ENCODE measurements around the gene GRM1.

GRM1 gene

GRCh38 chr6:146367061-146367460 lies 338.2 kb downstream of the GRM1 start:
- no peak for DNase-seq (ENCODE audit: low read depth in 2 of 2)

GRCh38 chr6:146369866-146370265 lies 341.0 kb downstream of the GRM1 start:
- DNase-seq (ENCODE audit: low read depth in 2 of 2) = no peak

- no peak for DNase-seq (ENCODE audit: low read depth in 2 of 2)
Observed at GRCh38 chr6:146381486-146381885, 352.6 kb downstream of the GRM1 start.

- no peak for DNase-seq (ENCODE audit: low read depth in 2 of 2)
Observed at GRCh38 chr6:146388736-146389364, 360.0 kb downstream of the GRM1 start.

- DNase-seq (ENCODE audit: low read depth in 2 of 2) = no peak
Observed at GRCh38 chr6:146389740-146390139, 360.9 kb downstream of the GRM1 start.

- no peak for DNase-seq (ENCODE audit: low read depth in 2 of 2)
Observed at GRCh38 chr6:146397638-146398037, 368.8 kb downstream of the GRM1 start.

- DNase-seq (ENCODE audit: low read depth in 2 of 2) = no peak
Observed at GRCh38 chr6:146402476-146402875, 373.6 kb downstream of the GRM1 start.

GRCh38 chr6:146408583-146408982 lies 379.7 kb downstream of the GRM1 start:
- DNase-seq (ENCODE audit: low read depth in 2 of 2) = no peak

- no peak for DNase-seq (ENCODE audit: low read depth in 2 of 2)
Observed at GRCh38 chr6:146410851-146411595, 382.2 kb downstream of the GRM1 start.

GRCh38 chr6:146419576-146419975 lies 390.7 kb downstream of the GRM1 start:
- DNase-seq (ENCODE audit: low read depth in 2 of 2) = no peak

GRCh38 chr6:146420255-146420654 lies 391.4 kb downstream of the GRM1 start:
- no peak for DNase-seq (ENCODE audit: low read depth in 2 of 2)

- no peak for DNase-seq (ENCODE audit: low read depth in 2 of 2)
Observed at GRCh38 chr6:146422789-146423375, 394.0 kb downstream of the GRM1 start.

GRCh38 chr6:146423452-146423851 lies 394.6 kb downstream of the GRM1 start:
- no peak for DNase-seq (ENCODE audit: low read depth in 2 of 2)

- DNase-seq (ENCODE audit: low read depth in 2 of 2) = no peak
Observed at GRCh38 chr6:146426516-146426915, 397.7 kb downstream of the GRM1 start.

- no peak for DNase-seq (ENCODE audit: low read depth in 2 of 2)
Observed at GRCh38 chr6:146429831-146430230, 401.0 kb downstream of the GRM1 start.

GRCh38 chr6:146433881-146434731 lies 405.2 kb downstream of the GRM1 start:
- DNase-seq (ENCODE audit: low read depth in 2 of 2) = no peak

GRCh38 chr6:146434732-146435390 lies 406.0 kb downstream of the GRM1 start:
- no peak for DNase-seq (ENCODE audit: low read depth in 2 of 2)

- DNase-seq (ENCODE audit: low read depth in 2 of 2) = no peak
Observed at GRCh38 chr6:146441907-146442306, 413.0 kb downstream of the GRM1 start.

- DNase-seq (ENCODE audit: low read depth in 2 of 2) = no peak
Observed at GRCh38 chr6:146444189-146444588, 415.3 kb downstream of the GRM1 start.

GRCh38 chr6:146445233-146445632 lies 416.4 kb downstream of the GRM1 start:
- no peak for DNase-seq (ENCODE audit: low read depth in 2 of 2)

GRCh38 chr6:146456886-146457285 lies 428.0 kb downstream of the GRM1 start:
- DNase-seq (ENCODE audit: low read depth in 2 of 2) = no peak

- DNase-seq (ENCODE audit: low read depth in 2 of 2) = no peak
Observed at GRCh38 chr6:146460941-146461340, 432.1 kb downstream of the GRM1 start.
